ENCODE results near the gene RXRB. TPM values are rescaled to one million over a fixed set of nuclear protein-coding genes. Genes with fewer than 3 reads are reported as not detected.
A peak's percentile ranks its signal among the peaks of the same experiment; 100 is the strongest.

Gene RXRB
- total RNA-seq (10 to 100 TPM; 42.9 to 47.3 TPM), polyA plus RNA-seq (ENCODE audit: insufficient read depth, low read depth, low replicate concordance) (45.2 TPM)
- long read RNA-seq, donor 1, transcript RXRB-201 (10 exons, 2,908 nt), result major isoform, 6 of 151 reads
- long read RNA-seq, donor 1, transcript RXRB-202 (10 exons, 2,846 nt), result minor isoform, 5 of 151 reads
- long read RNA-seq, donor 1, partial matches to known transcripts, result 139 of 151 reads
- long read RNA-seq, donor 1, other reads (novel, unspliced or antisense), result 0 of 151 reads
- long read RNA-seq, donor 2, transcript RXRB-201 (10 exons, 2,908 nt), result major isoform, 5 of 13 reads
- long read RNA-seq, donor 2, partial matches to known transcripts, result 5 of 13 reads
- long read RNA-seq, donor 2, other reads (novel, unspliced or antisense), result 0 of 13 reads

GRCh38 chr6:33200219-33201146 is at the start of gene RXRB, which contains the start of gene SLC39A7:
Gene RXRB (minus strand): TSS chr6:33200665. CDS start chr6:33200476, 189 bp downstream.
Gene SLC39A7 (plus strand): TSS chr6:33200867. CDS start chr6:33201246, 379 bp downstream.
- H3K4me1 ChIP-seq, result peaks cover 44% of the 10 kb centered on the region
- H3K27me3 ChIP-seq, result no peaks in the 10 kb centered on the region
- peak; percentile 99 for DNase-seq
- H3K36me3 ChIP-seq (ENCODE audit: low read depth, missing control alignments), result no peaks in the 10 kb centered on the region
- intact Hi-C loops (cut with DNase I; ENCODE audit: low total_unique reads), result loop anchor here (10.0 kb wide), 1 partner anchor 114 kb away; the partner anchor contains the start of genes TAPBP and ZBTB22
- peak within 1 kb of the TSS; percentile 82 for H3K4me3 ChIP-seq
- no peaks in the 10 kb centered on the region for H3K9me3 ChIP-seq
- TF ChIP-seq POLR2A (IDR thresholded peaks at IDR 0.05) (no peak), CTCF (IDR thresholded peaks at IDR 0.05) (no peak)
- 0 to 1% methylated on average over 27 to 65 of the region's 68 CpGs for WGBS, 2 donors
- peak within 1 kb of the TSS; percentile 91 to 94 for H3K27ac ChIP-seq

- intact Hi-C loops (cut with DNase I; ENCODE audit: low total_unique reads), result no loop called here
- no peaks in the 10 kb centered on the region for H3K36me3 ChIP-seq (ENCODE audit: low read depth, missing control alignments)
- 6 to 19% methylated on average over 5 to 15 of the region's 15 CpGs for WGBS, 2 donors
- TF ChIP-seq CTCF (IDR thresholded peaks at IDR 0.05), result no peak
- TF ChIP-seq POLR2A (IDR thresholded peaks at IDR 0.05), result no peak
- peak overlapping the region; percentile 94 to 98 for H3K27ac ChIP-seq
- no peaks in the 10 kb centered on the region for H3K27me3 ChIP-seq
- DNase-seq, result no peak
- H3K4me1 ChIP-seq, result peaks cover 21% of the 10 kb centered on the region
- H3K9me3 ChIP-seq, result no peaks in the 10 kb centered on the region
- peak overlapping the region; percentile 68 to 72 for H3K4me3 ChIP-seq
Observed at GRCh38 chr6:33249732-33250630, 49.5 kb upstream of the RXRB start.

- Histone ChIP-seq H3K4me3 (peak overlapping the region; percentile 68 to 72), H3K36me3 (ENCODE audit: low read depth, missing control alignments) (no peaks in the 10 kb centered on the region), H3K4me1 (peaks cover 21% of the 10 kb centered on the region), H3K27me3 (no peaks in the 10 kb centered on the region), H3K9me3 (no peaks in the 10 kb centered on the region), H3K27ac (peak overlapping the region; percentile 94 to 98)
- DNase-seq, result peak; percentile 99
- WGBS, 2 donors, result 0 to 1% methylated on average over 48 to 58 of the region's 58 CpGs
- intact Hi-C loops (cut with DNase I; ENCODE audit: low total_unique reads), result no loop called here
- TF ChIP-seq CTCF (IDR thresholded peaks at IDR 0.05) (peak in 1 of 3 experiments; percentile 14), POLR2A (IDR thresholded peaks at IDR 0.05) (no peak)
Observed at GRCh38 chr6:33248932-33249731, 48.7 kb upstream of the RXRB start.

- peaks cover 21% of the 10 kb centered on the region for H3K4me1 ChIP-seq
- intact Hi-C loops (cut with DNase I; ENCODE audit: low total_unique reads), result no loop called here
- H3K27me3 ChIP-seq, result no peaks in the 10 kb centered on the region
- TF ChIP-seq CTCF (IDR thresholded peaks at IDR 0.05), result no peak
- H3K36me3 ChIP-seq (ENCODE audit: low read depth, missing control alignments), result no peaks in the 10 kb centered on the region
- peak overlapping the region; percentile 68 to 72 for H3K4me3 ChIP-seq
- H3K9me3 ChIP-seq, result no peaks in the 10 kb centered on the region
- 0% methylated on average over 18 of the region's 18 CpGs for WGBS, 2 donors
- DNase-seq, result no peak
- peak overlapping the region; percentile 94 to 98 for H3K27ac ChIP-seq
Observed at GRCh38 chr6:33248643-33248931, 48.1 kb upstream of the RXRB start.
